Pancreas (tissue), 10 donors: ENCODE results near the gene CD59. TPM values are rescaled to one million over a fixed set of nuclear protein-coding genes. Genes with fewer than 3 reads are reported as not detected.

Source experiments
- ATAC-seq, 4 donors: fragments of 200-7000 bp; cut with Tn5 transposase; one replicate each; pipeline versions ENCODE4 v1.8.0 to v1.9.1; 2020; ENCODE audit warnings: mild to moderate bottlenecking in 4 of 4, moderate library complexity in 4 of 4
- DNase-seq, 6 donors: peaks; one replicate each; pipeline ENCODE4 v3.0.0-alpha.2; 2020
- FAIRE-seq: peaks from 2 replicates; lab custom pipeline; 2012; peaks lifted over from hg19 to GRCh38; lab: Jason Lieb, UNC
- H3K27ac ChIP-seq, 4 donors: fragments of 200-600 bp; sonication (generic); 1 replicate in 3 of 4; 2 replicates in 1 of 4; pipeline versions ENCODE4 v1.5.0 to v1.8.0; 2020
- H3K27me3 ChIP-seq, 4 donors: fragments of 200-600 bp; one replicate each; pipeline ENCODE4 v1.8.0; 2021
- H3K36me3 ChIP-seq, 3 donors: fragments of 200-600 bp; sonication (generic) in 1 of 3; one replicate each; pipeline versions ENCODE4 v1.5.0 to v1.8.0; 2020 to 2021
- H3K4me1 ChIP-seq, 3 donors: fragments of 200-600 bp; one replicate each; pipeline ENCODE4 v1.8.0; 2021
- H3K4me3 ChIP-seq, 4 donors: fragments of 200-600 bp; sonication (generic) in 2 of 4; one replicate each; pipeline versions ENCODE4 v1.5.0 to v1.8.0; 2020 to 2021
- H3K9me3 ChIP-seq, 4 donors: fragments of 200-600 bp; one replicate each; pipeline ENCODE4 v1.8.0; 2021
- CTCF ChIP-seq, 4 donors: fragments of 200-600 bp; sonication (generic) in 3 of 4; IDR thresholded peaks; one replicate each; pipeline versions ENCODE4 v1.5.0 to v1.8.0; 2021; ENCODE audit warnings: antibody characterized with exemption in 4 of 4
- WGBS, 2 donors: extraction: QIAGEN DNeasy Blood & Tissue Kit; methylation state at CpG; one replicate each; pipeline ENCODE4 v1.1.7; 2013; 5-methylcytosine and 5-hydroxymethylcytosine counted together
- intact Hi-C, 3 donors: fragments of 100-400 bp; cut with DNase I; formaldehyde crosslinking; loops; one replicate each; pipeline versions ENCODE4 v1.11.1 to v1.14.2; 2022
- polyA plus RNA-seq, 2 donors: library from polyadenylated mRNA; stranded (reverse); fragments of 200-250 nt; gene quantifications; one replicate each; pipeline ENCODE4 v1.2.3, GENCODE V29; 2013
- total RNA-seq, 6 donors: library from RNA; stranded (reverse); fragmentation: NEBNext Ultra II Directional in 4 of 6; extraction: Animal tissue kit (Norgen Biotek cat#: 25700) in 4 of 6; gene quantifications; one replicate each; pipeline versions ENCODE4 v1.2.1 to v1.2.4, GENCODE V29; 2021 to 2023
- donor health status: healthy with polysubstance abuse.
- donor health status: DM: no; HTN: no; CAD: no; lungs with moderate emphysema.
- donor health status: DM: no; HTN: no; CAD: no.
- donor health status: control.
- donor health status: control.
- donor health status: Bipolar disorder and iron deficiency.
- donor health status: DM: yes; HTN: yes; CAD: no.
- donor health status: DM: no; HTN: no; CAD: no.
- donor health status: DM: no; HTN: no; CAD: no.
- donor health status: DM: yes; HTN: yes; CAD: no.

CD59 gene
- total and polyA plus RNA-seq, 8 donors, result 44.4 to 495 (median 170) TPM

- Histone ChIP-seq H3K4me3 (no peak overlapping the region), H3K27ac (no peak overlapping the region), H3K27me3 (no peaks in the 10 kb centered on the region), H3K4me1 (no peaks in the 10 kb centered on the region), H3K9me3 (no peaks in the 10 kb centered on the region), H3K36me3 (no peaks in the 10 kb centered on the region)
- DNase-seq (no peak), ATAC-seq (no peak), FAIRE-seq (no peak)
- 73 to 77% methylated on average over 4 of the region's 4 CpGs for WGBS, 2 donors
- intact Hi-C loops, result no loop called here
- TF ChIP-seq CTCF (IDR thresholded peaks at IDR 0.05), result no peak
Observed at GRCh38 chr11:33660962-33661361, 75.3 kb downstream of the CD59 start.

- H3K4me1 ChIP-seq, result no peaks in the 10 kb centered on the region
- TF ChIP-seq CTCF (IDR thresholded peaks at IDR 0.05), result no peak
- 77 to 79% methylated on average over 5 of the region's 5 CpGs for WGBS, 2 donors
- no peak for ATAC-seq
- no peaks in the 10 kb centered on the region for H3K36me3 ChIP-seq
- H3K27ac ChIP-seq, result no peak overlapping the region
- no peak for DNase-seq
- intact Hi-C loops, result no loop called here
- no peaks in the 10 kb centered on the region for H3K9me3 ChIP-seq
- H3K4me3 ChIP-seq, result no peak overlapping the region
- FAIRE-seq, result no peak
- no peaks in the 10 kb centered on the region for H3K27me3 ChIP-seq
Observed at GRCh38 chr11:33659370-33660139, 76.7 kb downstream of the CD59 start.

GRCh38 chr11:33658195-33658900, 77.9 kb downstream of the CD59 start:
- 75 to 78% methylated on average over 22 of the region's 22 CpGs for WGBS, 2 donors
- no peak for ATAC-seq
- intact Hi-C loops, result no loop called here

GRCh38 chr11:33657757-33658156, 78.5 kb downstream of the CD59 start:
- H3K36me3 ChIP-seq, result no peaks in the 10 kb centered on the region
- FAIRE-seq (no peak), ATAC-seq (no peak), DNase-seq (no peak)
- H3K4me1 ChIP-seq, result no peaks in the 10 kb centered on the region
- no peak overlapping the region for H3K4me3 ChIP-seq
- WGBS, 2 donors, result 75 to 82% methylated on average over 3 of the region's 3 CpGs
- H3K27me3 ChIP-seq, result no peaks in the 10 kb centered on the region
- no peaks in the 10 kb centered on the region for H3K9me3 ChIP-seq
- no peak for TF ChIP-seq CTCF (IDR thresholded peaks at IDR 0.05)
- no peak overlapping the region for H3K27ac ChIP-seq
- intact Hi-C loops, result no loop called here

More at GRCh38 chr11:33658195-33658900, 77.9 kb downstream of the CD59 start:
- TF ChIP-seq CTCF (IDR thresholded peaks at IDR 0.05), result no peak
- no peaks in the 10 kb centered on the region for H3K27me3 ChIP-seq
- DNase-seq, result no peak
- H3K4me1 ChIP-seq, result no peaks in the 10 kb centered on the region
- H3K36me3 ChIP-seq, result no peaks in the 10 kb centered on the region
- no peak overlapping the region for H3K4me3 ChIP-seq
- H3K9me3 ChIP-seq, result no peaks in the 10 kb centered on the region
- H3K27ac ChIP-seq, result no peak overlapping the region
- FAIRE-seq, result no peak

GRCh38 chr11:33656768-33657167, 79.5 kb downstream of the CD59 start:
- no peak for TF ChIP-seq CTCF (IDR thresholded peaks at IDR 0.05)
- no peaks in the 10 kb centered on the region for H3K36me3 ChIP-seq
- ATAC-seq, result no peak
- H3K27me3 ChIP-seq, result no peaks in the 10 kb centered on the region
- no peak overlapping the region for H3K27ac ChIP-seq
- 87 to 90% methylated on average over 7 of the region's 7 CpGs for WGBS, 2 donors
- DNase-seq, result no peak
- no peaks in the 10 kb centered on the region for H3K9me3 ChIP-seq
- intact Hi-C loops, result no loop called here
- FAIRE-seq, result no peak
- no peaks in the 10 kb centered on the region for H3K4me1 ChIP-seq
- H3K4me3 ChIP-seq, result no peak overlapping the region
